Stimulated activated CD8-positive, alpha-beta memory T cell treated with anti-CD3 and anti-CD28 coated beads, Interleukin-7, amount 100 ng/mL, for 4 hours (primary cell): ENCODE measurements around the gene ARMH1.
"Not testable (repeated sequence)": the region's sequence is repeated elsewhere in the genome, so short reads cannot be mapped to it uniquely, and the experiment has no call there.

Experiments used
- DNase-seq, 2 donors: peaks; one replicate each; pipeline ENCODE4 v3.0.0-alpha.2; 2020; ENCODE audit warnings: low read depth in 2 of 2

Gene ARMH1

GRCh38 chr1:44723496-44724295, 49.2 kb downstream of the ARMH1 start:
- peak; percentile 21 to 37 for DNase-seq

GRCh38 chr1:44724296-44724954, 49.9 kb downstream of the ARMH1 start:
- peak in 1 of 2 donors; percentile 21 for DNase-seq

- no peak for DNase-seq
Measured at GRCh38 chr1:44724955-44725698, 50.6 kb downstream of the ARMH1 start.

GRCh38 chr1:44730741-44731512, 56.4 kb downstream of the ARMH1 start, which contains the start of gene RNU5D-1:
Gene RNU5D-1 (minus strand): TSS chr1:44731170.
- DNase-seq, result peak; percentile 85 to 93

- no peak for DNase-seq
Measured at GRCh38 chr1:44733365-44733764, 58.9 kb downstream of the ARMH1 start.

GRCh38 chr1:44733784-44734183, 59.3 kb downstream of the ARMH1 start:
- DNase-seq, result no peak

- no peak for DNase-seq
Measured at GRCh38 chr1:44735992-44736391, 61.5 kb downstream of the ARMH1 start.

GRCh38 chr1:44738953-44739306, 64.4 kb downstream of the ARMH1 start:
- not testable (repeated sequence) for DNase-seq

GRCh38 chr1:44739307-44740178, 65.0 kb downstream of the ARMH1 start, which contains the start of gene KIF2C:
Gene KIF2C (plus strand): TSS chr1:44739837. CDS start chr1:44739933, 96 bp downstream.
- DNase-seq, result peak; percentile 93 to 94

GRCh38 chr1:44740179-44740617, 65.7 kb downstream of the ARMH1 start:
- DNase-seq, result no peak

- DNase-seq, result no peak
Measured at GRCh38 chr1:44743211-44743610, 68.7 kb downstream of the ARMH1 start.

GRCh38 chr1:44747878-44748277, 73.4 kb downstream of the ARMH1 start:
- no peak for DNase-seq

- DNase-seq, result no peak
Measured at GRCh38 chr1:44757420-44757819, 82.9 kb downstream of the ARMH1 start.

GRCh38 chr1:44759077-44759476, 84.6 kb downstream of the ARMH1 start:
- no peak for DNase-seq

- no peak for DNase-seq
Measured at GRCh38 chr1:44760876-44761275, 86.4 kb downstream of the ARMH1 start.

GRCh38 chr1:44766421-44766820, 91.9 kb downstream of the ARMH1 start:
- DNase-seq, result not testable (repeated sequence)
